Neuron (in vitro differentiated cells): ENCODE data around the gene TSKU.

Experiments
- H2AFZ ChIP-seq: one replicate; pipeline ENCODE4 v1.6.1; 2013; ENCODE audit warnings: low read depth, mild to moderate bottlenecking, inconsistent platforms, low read length, moderate library complexity
- H3K27me3 ChIP-seq: one replicate; pipeline ENCODE4 v1.6.1; 2013; ENCODE audit warnings: low read length; ENCODE audit not compliant: insufficient read depth
- H3K36me3 ChIP-seq: one replicate; pipeline ENCODE4 v1.6.1; 2013; ENCODE audit warnings: low read length; ENCODE audit not compliant: insufficient read depth
- H3K4me1 ChIP-seq: one replicate; pipeline ENCODE4 v1.6.1; 2013; ENCODE audit warnings: low read length; ENCODE audit not compliant: insufficient read depth
- H3K4me3 ChIP-seq: 2 replicates; pipeline ENCODE4 v1.5.1; 2013; ENCODE audit warnings: mild to moderate bottlenecking, low read length, moderate library complexity
- H3K9me3 ChIP-seq: one replicate; pipeline ENCODE4 v1.6.1; 2013; ENCODE audit warnings: low read length

Gene TSKU

GRCh38 chr11:76781046-76781801, 1.9 kb upstream of the TSKU start:
- Histone ChIP-seq H2AFZ (no peak overlapping the region), H3K4me3 (peak overlapping the region; percentile 96), H3K9me3 (peaks cover 3% of the 10 kb centered on the region), H3K4me1 (peaks cover 22% of the 10 kb centered on the region), H3K27me3 (no peaks in the 10 kb centered on the region), H3K36me3 (no peaks in the 10 kb centered on the region)

- peaks cover 23% of the 10 kb centered on the region for H3K4me1 ChIP-seq
Measured at GRCh38 chr11:76781807-76782530, 1.2 kb upstream of the TSKU start.

GRCh38 chr11:76782531-76783293, 444 bp upstream of the TSKU start:
- Histone ChIP-seq H3K9me3 (peaks cover 4% of the 10 kb centered on the region), H3K36me3 (peaks cover 6% of the 10 kb centered on the region), H3K4me3 (peak overlapping the region; percentile 96), H3K27me3 (no peaks in the 10 kb centered on the region), H2AFZ (peak overlapping the region; percentile 11), H3K4me1 (peaks cover 23% of the 10 kb centered on the region)

More at GRCh38 chr11:76781807-76782530, 1.2 kb upstream of the TSKU start:
- Histone ChIP-seq H2AFZ (peak overlapping the region; percentile 11), H3K9me3 (no peaks in the 10 kb centered on the region), H3K36me3 (peaks cover 1% of the 10 kb centered on the region), H3K27me3 (no peaks in the 10 kb centered on the region), H3K4me3 (peak overlapping the region; percentile 96)

GRCh38 chr11:76783896-76784813, 999 bp downstream of the TSKU start:
- Histone ChIP-seq H3K4me1 (peaks cover 23% of the 10 kb centered on the region), H3K9me3 (peaks cover 4% of the 10 kb centered on the region), H2AFZ (peak overlapping the region; percentile 43), H3K36me3 (peaks cover 8% of the 10 kb centered on the region), H3K4me3 (peak overlapping the region; percentile 96), H3K27me3 (no peaks in the 10 kb centered on the region)

GRCh38 chr11:76785513-76785912, 2.4 kb downstream of the TSKU start:
- Histone ChIP-seq H3K4me3 (peak overlapping the region; percentile 96), H3K27me3 (no peaks in the 10 kb centered on the region)

GRCh38 chr11:76786016-76786415, 2.9 kb downstream of the TSKU start:
- Histone ChIP-seq H3K4me1 (peaks cover 23% of the 10 kb centered on the region), H3K9me3 (peaks cover 10% of the 10 kb centered on the region), H2AFZ (no peak overlapping the region), H3K36me3 (peaks cover 8% of the 10 kb centered on the region), H3K4me3 (no peak overlapping the region), H3K27me3 (no peaks in the 10 kb centered on the region)

More at GRCh38 chr11:76785513-76785912, 2.4 kb downstream of the TSKU start:
- Histone ChIP-seq H2AFZ (no peak overlapping the region), H3K36me3 (peaks cover 8% of the 10 kb centered on the region), H3K4me1 (peaks cover 23% of the 10 kb centered on the region), H3K9me3 (peaks cover 10% of the 10 kb centered on the region)

- Histone ChIP-seq H3K36me3 (peaks cover 8% of the 10 kb centered on the region), H3K4me3 (no peak overlapping the region), H3K27me3 (no peaks in the 10 kb centered on the region), H3K4me1 (peaks cover 23% of the 10 kb centered on the region), H2AFZ (no peak overlapping the region), H3K9me3 (peaks cover 10% of the 10 kb centered on the region)
Measured at GRCh38 chr11:76786441-76787014, 3.4 kb downstream of the TSKU start.

- H2AFZ ChIP-seq, result no peak overlapping the region
- H3K9me3 ChIP-seq, result peaks cover 13% of the 10 kb centered on the region
- peaks cover 8% of the 10 kb centered on the region for H3K36me3 ChIP-seq
- no peaks in the 10 kb centered on the region for H3K27me3 ChIP-seq
- no peak overlapping the region for H3K4me3 ChIP-seq
- H3K4me1 ChIP-seq, result peaks cover 16% of the 10 kb centered on the region
Measured at GRCh38 chr11:76787271-76787670, 4.1 kb downstream of the TSKU start.

GRCh38 chr11:76787911-76788596, 4.9 kb downstream of the TSKU start:
- H3K4me1 ChIP-seq, result peaks cover 17% of the 10 kb centered on the region
- H3K36me3 ChIP-seq, result peaks cover 8% of the 10 kb centered on the region
- H3K9me3 ChIP-seq, result peaks cover 13% of the 10 kb centered on the region
- no peaks in the 10 kb centered on the region for H3K27me3 ChIP-seq
- no peak overlapping the region for H2AFZ ChIP-seq
- no peak overlapping the region for H3K4me3 ChIP-seq

GRCh38 chr11:76788661-76789442, 5.7 kb downstream of the TSKU start:
- no peak overlapping the region for H3K4me3 ChIP-seq

GRCh38 chr11:76789443-76789719, 6.2 kb downstream of the TSKU start:
- H2AFZ ChIP-seq, result no peak overlapping the region
- peaks cover 25% of the 10 kb centered on the region for H3K4me1 ChIP-seq
- no peak overlapping the region for H3K4me3 ChIP-seq
- peaks cover 13% of the 10 kb centered on the region for H3K9me3 ChIP-seq
- H3K36me3 ChIP-seq, result peaks cover 8% of the 10 kb centered on the region
- no peaks in the 10 kb centered on the region for H3K27me3 ChIP-seq

More at GRCh38 chr11:76788661-76789442, 5.7 kb downstream of the TSKU start:
- Histone ChIP-seq H3K9me3 (peaks cover 13% of the 10 kb centered on the region), H3K4me1 (peaks cover 25% of the 10 kb centered on the region), H3K36me3 (peaks cover 8% of the 10 kb centered on the region), H3K27me3 (no peaks in the 10 kb centered on the region), H2AFZ (no peak overlapping the region)
